GM10266 (cell line): ENCODE measurements around the gene EXT2.

Experiments
- DNase-seq: peaks from one replicate; pipeline ENCODE4 v3.0.0; 2012; ENCODE audit errors: extremely low spot score
- TF ChIP-seq, protein P1 (sequence below): IDR thresholded peaks from 2 replicates; pipeline ENCODE4 v1.5.1; 2012; ENCODE audit warnings: mild to moderate bottlenecking, low read depth; ENCODE audit not compliant: control insufficient read depth, insufficient read depth; ENCODE audit errors: missing control alignments

EXT2 gene

DNA sequence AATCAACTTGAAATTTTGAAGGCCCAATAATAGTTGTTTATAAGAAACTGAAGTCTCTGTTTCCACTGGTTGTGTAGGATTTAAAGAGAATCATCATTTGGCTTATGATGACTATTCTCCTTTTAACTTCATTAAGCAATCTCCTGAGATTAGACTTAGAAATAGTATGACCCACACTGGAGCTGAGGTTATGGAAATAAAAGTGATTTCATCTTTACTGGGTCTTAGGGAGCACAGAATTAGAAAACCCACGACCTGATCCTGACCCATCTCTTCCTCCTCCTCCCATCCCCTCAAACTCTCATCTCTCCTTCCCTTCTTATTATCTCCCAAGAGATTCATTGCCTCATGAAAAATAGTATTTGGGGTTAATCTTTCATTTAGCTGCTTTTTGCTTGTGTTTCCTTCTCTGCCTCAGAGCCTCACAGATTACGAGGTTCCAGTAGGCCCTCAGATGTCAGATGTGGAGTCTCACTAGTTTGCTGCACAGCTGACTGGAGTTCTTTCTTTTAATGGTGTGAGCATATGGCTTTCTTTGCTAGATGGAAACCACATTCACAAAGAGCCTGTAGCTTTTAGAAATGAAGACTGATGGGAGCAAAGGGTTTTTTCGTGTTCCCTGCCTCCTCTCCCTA lies 129.5 kb downstream of the EXT2 start:
- TF ChIP-seq, protein P1, sequence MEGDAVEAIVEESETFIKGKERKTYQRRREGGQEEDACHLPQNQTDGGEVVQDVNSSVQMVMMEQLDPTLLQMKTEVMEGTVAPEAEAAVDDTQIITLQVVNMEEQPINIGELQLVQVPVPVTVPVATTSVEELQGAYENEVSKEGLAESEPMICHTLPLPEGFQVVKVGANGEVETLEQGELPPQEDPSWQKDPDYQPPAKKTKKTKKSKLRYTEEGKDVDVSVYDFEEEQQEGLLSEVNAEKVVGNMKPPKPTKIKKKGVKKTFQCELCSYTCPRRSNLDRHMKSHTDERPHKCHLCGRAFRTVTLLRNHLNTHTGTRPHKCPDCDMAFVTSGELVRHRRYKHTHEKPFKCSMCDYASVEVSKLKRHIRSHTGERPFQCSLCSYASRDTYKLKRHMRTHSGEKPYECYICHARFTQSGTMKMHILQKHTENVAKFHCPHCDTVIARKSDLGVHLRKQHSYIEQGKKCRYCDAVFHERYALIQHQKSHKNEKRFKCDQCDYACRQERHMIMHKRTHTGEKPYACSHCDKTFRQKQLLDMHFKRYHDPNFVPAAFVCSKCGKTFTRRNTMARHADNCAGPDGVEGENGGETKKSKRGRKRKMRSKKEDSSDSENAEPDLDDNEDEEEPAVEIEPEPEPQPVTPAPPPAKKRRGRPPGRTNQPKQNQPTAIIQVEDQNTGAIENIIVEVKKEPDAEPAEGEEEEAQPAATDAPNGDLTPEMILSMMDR, result no peak
- no peak for DNase-seq

DNA sequence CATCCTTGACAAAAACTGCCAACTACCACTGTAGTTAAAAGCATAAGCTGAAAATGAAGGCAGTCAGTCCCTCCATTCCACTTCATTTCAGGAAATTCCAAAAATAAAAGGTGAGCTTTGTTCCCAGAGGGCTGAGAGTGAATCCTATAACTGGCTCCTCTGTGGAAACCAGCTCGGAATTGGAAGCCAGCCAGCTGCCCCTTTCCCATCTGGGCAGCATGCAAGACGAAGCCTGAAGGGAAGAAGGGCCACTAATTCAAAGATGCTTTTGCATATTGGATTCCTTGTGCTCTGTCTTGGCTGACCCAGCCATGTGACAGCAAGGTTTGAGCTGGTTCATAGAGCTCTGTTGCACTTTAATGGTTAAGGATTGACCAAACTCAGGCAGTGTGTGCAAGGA lies 131.0 kb downstream of the EXT2 start:
- no peak for DNase-seq
- TF ChIP-seq, protein P1, result no peak

DNA sequence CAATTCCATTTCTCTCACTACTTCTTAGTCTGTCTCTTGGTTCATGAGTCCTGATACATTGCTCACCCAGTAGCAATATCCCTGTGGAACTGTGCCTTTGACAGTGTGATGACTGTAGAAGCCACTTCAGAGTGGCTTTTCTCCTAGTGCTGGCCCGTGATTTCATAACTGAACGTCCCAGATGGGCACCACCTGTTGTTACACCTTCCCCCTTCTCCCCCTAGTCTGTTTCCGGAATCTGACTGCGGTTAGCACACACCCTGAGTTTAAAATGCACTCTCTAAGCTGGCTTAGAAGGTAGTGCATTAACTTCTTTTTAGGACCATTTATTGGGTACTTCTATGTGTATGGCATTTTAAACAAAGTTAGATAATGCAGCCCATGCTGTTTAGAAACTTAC lies 131.5 kb downstream of the EXT2 start:
- DNase-seq, result no peak

DNA sequence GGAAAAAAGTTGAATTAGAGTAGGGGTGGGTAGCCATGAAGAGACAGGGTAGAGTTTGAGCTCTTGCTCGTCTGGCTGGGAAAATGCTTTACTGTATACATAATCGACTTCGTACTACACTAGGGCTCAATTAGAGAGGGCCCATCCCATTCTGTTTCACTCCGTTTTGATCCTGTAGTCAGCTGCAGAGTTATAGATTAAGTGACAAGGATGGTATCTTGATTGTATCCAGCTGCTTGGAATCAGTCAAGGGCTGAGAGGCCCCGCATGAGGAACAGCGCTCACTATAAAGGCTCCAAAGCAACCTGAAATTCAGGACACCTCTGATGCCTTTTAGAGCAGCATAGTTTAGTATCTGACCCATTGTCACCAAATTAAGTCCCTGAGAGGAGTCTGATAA lies 132.9 kb downstream of the EXT2 start:
- TF ChIP-seq, protein P1, result no peak
- no peak for DNase-seq

More for the DNA sequence above, 131.5 kb downstream of the EXT2 start:
- TF ChIP-seq, protein P1, result no peak

DNA sequence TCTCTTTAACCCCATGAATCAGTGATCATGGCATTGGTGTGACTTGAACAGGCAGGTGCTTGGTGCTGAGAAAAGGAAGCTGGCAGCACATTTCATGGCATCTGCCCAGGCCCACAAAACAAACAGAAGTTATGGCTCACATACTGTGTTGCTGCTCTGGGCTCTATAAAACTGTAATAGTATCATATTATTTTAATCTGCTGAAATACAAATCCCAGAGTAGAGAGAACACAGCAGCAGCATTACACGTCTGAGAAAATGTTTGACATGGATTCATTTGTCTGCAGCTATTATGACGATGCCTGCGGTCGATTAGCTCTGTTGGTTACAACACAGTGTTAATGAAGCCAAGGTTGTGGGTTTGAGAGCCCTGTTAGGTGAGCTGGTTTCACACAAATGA lies 133.6 kb downstream of the EXT2 start:
- TF ChIP-seq, protein P1, result no peak
- no peak for DNase-seq

DNA sequence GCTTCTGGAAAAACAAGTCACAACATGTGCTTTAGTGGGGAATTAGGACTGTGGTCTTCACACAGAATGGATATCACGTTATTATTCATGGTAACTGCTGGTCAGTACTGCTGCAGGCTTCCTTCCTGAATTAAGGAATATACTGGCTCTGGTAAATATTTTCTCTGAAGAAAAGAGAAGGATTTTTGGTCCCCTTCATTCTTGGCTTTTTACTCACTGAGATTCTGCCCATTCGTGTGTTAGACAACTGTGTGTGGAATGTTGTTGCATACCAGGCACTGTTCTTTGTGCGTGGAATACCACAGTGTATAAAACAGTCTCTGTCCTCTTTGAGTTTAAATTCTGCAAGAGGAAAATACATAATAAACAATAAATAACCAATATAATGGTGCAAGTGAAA lies 134.1 kb downstream of the EXT2 start:
- TF ChIP-seq, protein P1, result no peak
- DNase-seq, result no peak

DNA sequence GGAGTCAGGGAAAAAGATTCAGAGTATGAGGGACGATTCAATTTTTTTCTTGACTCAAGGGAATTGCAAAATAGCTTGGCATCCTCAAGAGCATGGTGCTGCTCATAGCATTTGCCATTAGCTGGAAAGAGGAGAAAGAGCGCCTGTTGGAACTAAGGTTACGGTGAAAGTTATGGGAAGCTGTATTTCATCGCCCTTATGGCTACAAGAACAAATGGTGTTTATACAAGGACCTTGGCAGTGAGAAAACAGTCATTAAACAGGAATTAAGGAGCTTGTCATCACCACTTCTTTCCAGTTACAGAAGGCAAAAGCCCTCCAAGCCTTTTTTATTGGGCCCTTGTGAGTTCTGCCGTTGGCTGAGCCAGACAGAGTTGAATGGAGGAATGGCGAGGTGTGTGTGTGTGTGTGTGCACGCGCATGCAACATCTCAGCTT lies 140.3 kb downstream of the EXT2 start:
- DNase-seq, result no peak

More for the DNA sequence above, 140.3 kb downstream of the EXT2 start:
- TF ChIP-seq, protein P1, result no peak
